RWPE2 (cell line): ENCODE results near the gene POU2F3.
A peak's percentile ranks its signal among the peaks of the same experiment; 100 is the strongest.

Experiments used
- ATAC-seq: fragments of 200-7000 bp; cut with Tn5 transposase; 3 replicates; pipeline ENCODE4 v1.9.1; 2021; ENCODE audit warnings: low read depth
- DNase-seq: peaks from one replicate; pipeline ENCODE4 v3.0.0-alpha.2; 2020; ENCODE audit warnings: low spot score
- H3K27ac ChIP-seq: fragments of 450-650 bp; 2 replicates; pipeline ENCODE4 v1.5.1; 2017; ENCODE audit warnings: mild to moderate bottlenecking; ENCODE audit not compliant: poor library complexity, severe bottlenecking
- H3K27me3 ChIP-seq: fragments of 250-450 bp; sonication (Bioruptor Pico); 2 replicates; pipeline ENCODE4 v1.5.1; 2021; ENCODE audit warnings: mild to moderate bottlenecking, moderate library complexity; ENCODE audit not compliant: insufficient read depth, poor library complexity, severe bottlenecking
- H3K36me3 ChIP-seq: fragments of 250-450 bp; sonication (Bioruptor Pico); 2 replicates; pipeline ENCODE4 v1.5.1; 2020; ENCODE audit warnings: low read depth, mild to moderate bottlenecking, moderate library complexity
- H3K4me1 ChIP-seq: fragments of 250-450 bp; sonication (Bioruptor Pico); 2 replicates; pipeline ENCODE4 v1.5.1; 2021; ENCODE audit warnings: mild to moderate bottlenecking, moderate library complexity; ENCODE audit not compliant: insufficient read depth, poor library complexity, severe bottlenecking
- H3K4me3 ChIP-seq: fragments of 250-450 bp; sonication (Bioruptor Pico); 2 replicates; pipeline ENCODE4 v1.5.1; 2021; ENCODE audit warnings: mild to moderate bottlenecking, moderate library complexity; ENCODE audit not compliant: severe bottlenecking
- H3K9me3 ChIP-seq: fragments of 250-450 bp; sonication (Bioruptor Pico); 2 replicates; pipeline ENCODE4 v1.5.1; 2021; ENCODE audit warnings: mild to moderate bottlenecking, moderate library complexity; ENCODE audit not compliant: severe bottlenecking
- TF ChIP-seq, protein P1 (sequence below): fragments of 450-650 bp; IDR thresholded peaks from one replicate; pipeline ENCODE4 v1.5.1; 2017; ENCODE audit warnings: mild to moderate bottlenecking, moderate library complexity; ENCODE audit not compliant: poor library complexity, severe bottlenecking

The POU2F3 gene

GRCh38 chr11:120239713-120240640 lies at the start of gene POU2F3:
Gene POU2F3, plus strand, starts transcription at chr11:120240140. Its CDS starts 204 bp downstream, at chr11:120240344.
- Histone ChIP-seq H3K27ac (no peak within 1 kb of the TSS), H3K9me3 (no peaks in the 10 kb centered on the region), H3K27me3 (peaks cover 7% of the 10 kb centered on the region), H3K36me3 (no peaks in the 10 kb centered on the region), H3K4me3 (no peak within 1 kb of the TSS), H3K4me1 (peaks cover 10% of the 10 kb centered on the region)
- peak; percentile 7; the same call in 1 of the 3 replicates for ATAC-seq
- no peak for DNase-seq
- TF ChIP-seq, protein P1, sequence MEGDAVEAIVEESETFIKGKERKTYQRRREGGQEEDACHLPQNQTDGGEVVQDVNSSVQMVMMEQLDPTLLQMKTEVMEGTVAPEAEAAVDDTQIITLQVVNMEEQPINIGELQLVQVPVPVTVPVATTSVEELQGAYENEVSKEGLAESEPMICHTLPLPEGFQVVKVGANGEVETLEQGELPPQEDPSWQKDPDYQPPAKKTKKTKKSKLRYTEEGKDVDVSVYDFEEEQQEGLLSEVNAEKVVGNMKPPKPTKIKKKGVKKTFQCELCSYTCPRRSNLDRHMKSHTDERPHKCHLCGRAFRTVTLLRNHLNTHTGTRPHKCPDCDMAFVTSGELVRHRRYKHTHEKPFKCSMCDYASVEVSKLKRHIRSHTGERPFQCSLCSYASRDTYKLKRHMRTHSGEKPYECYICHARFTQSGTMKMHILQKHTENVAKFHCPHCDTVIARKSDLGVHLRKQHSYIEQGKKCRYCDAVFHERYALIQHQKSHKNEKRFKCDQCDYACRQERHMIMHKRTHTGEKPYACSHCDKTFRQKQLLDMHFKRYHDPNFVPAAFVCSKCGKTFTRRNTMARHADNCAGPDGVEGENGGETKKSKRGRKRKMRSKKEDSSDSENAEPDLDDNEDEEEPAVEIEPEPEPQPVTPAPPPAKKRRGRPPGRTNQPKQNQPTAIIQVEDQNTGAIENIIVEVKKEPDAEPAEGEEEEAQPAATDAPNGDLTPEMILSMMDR = no peak

- Histone ChIP-seq H3K27me3 (no peaks in the 10 kb centered on the region), H3K27ac (no peak overlapping the region), H3K36me3 (no peaks in the 10 kb centered on the region), H3K4me3 (no peak overlapping the region), H3K4me1 (no peaks in the 10 kb centered on the region), H3K9me3 (no peaks in the 10 kb centered on the region)
- DNase-seq = no peak
- no peak for ATAC-seq
- TF ChIP-seq, protein P1 = no peak
Observed at GRCh38 chr11:120191058-120191457, 48.9 kb upstream of the POU2F3 start.

DNA sequence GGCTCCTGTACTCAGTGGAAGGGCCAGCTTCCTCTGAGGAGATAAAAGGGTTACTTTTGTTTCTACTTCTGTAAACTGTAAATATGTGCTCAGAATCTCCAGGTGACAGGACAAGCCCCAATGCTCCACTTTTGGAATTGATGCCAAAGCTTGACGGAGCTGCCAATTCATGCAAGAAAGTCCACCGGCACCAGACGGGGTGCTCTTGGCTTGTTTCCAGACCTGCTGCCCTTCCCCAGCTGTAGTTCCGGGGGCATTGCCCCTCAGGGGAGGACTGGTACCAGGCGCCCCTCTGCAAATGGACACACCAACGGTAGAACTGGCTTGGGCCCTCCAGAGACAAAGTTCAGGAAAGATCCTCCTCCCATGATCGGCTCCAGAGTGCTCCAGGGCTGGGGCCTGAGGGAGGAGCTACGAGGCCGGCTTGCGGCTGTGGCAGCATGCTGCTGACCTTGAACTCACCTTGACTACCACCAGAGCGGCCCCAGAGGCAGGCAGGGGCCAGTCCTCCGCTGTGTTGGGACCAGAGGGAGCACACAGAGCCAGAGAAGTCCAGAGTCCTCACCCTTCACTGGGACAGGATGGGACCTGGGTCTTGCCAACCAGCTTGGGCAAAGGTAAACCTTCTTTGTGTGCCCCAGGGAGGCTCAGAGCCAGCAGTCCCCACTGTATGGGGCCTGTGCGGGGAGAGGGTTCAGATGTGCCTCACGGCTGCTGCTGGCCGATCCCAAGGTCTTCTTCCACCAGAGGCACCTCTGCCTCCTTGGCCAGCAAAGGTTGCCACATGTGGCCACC lies 46.9 kb upstream of the POU2F3 start:
- Histone ChIP-seq H3K9me3 (no peaks in the 10 kb centered on the region), H3K4me3 (no peak overlapping the region), H3K27me3 (no peaks in the 10 kb centered on the region), H3K36me3 (no peaks in the 10 kb centered on the region), H3K27ac (no peak overlapping the region), H3K4me1 (no peaks in the 10 kb centered on the region)
- TF ChIP-seq, protein P1 = no peak
- DNase-seq = no peak
- no peak for ATAC-seq

- TF ChIP-seq, protein P1 = no peak
- ATAC-seq = no peak
- Histone ChIP-seq H3K27me3 (no peaks in the 10 kb centered on the region), H3K36me3 (no peaks in the 10 kb centered on the region), H3K27ac (no peak overlapping the region), H3K9me3 (no peaks in the 10 kb centered on the region), H3K4me1 (no peaks in the 10 kb centered on the region), H3K4me3 (no peak overlapping the region)
- no peak for DNase-seq
Observed at GRCh38 chr11:120194166-120194565, 45.8 kb upstream of the POU2F3 start.
